GM12878 (cell line): Measurements from ENCODE around the gene NKAIN2. TPM values are rescaled to one million over a fixed set of nuclear protein-coding genes. Genes with fewer than 3 reads are reported as not detected.

ENCODE experiments used
- ATAC-seq: fragments of 200-7000 bp; cut with Tn5 transposase; 3 replicates; pipeline ENCODE4 v1.9.1; 2020; ENCODE audit warnings: mild to moderate bottlenecking, moderate library complexity
- BruUV-seq: library from RNA; stranded (reverse); fragments of 400-500 nt; replicated peaks from 2 replicates; lab custom pipeline; 2021; lab: Mats Ljungman, UMichigan
- CTCF ChIA-PET: fragments of 300-600 bp; sonication (Branson Sonifier 250); formaldehyde crosslinking; extraction: SDS; loops from one replicate; lab custom pipeline; 2021; ENCODE audit warnings: inconsistent platforms; lab: Yijun Ruan, JAX
- POLR2A ChIA-PET: fragments of 350-600 bp; formaldehyde crosslinking; extraction: SDS; loops from one replicate; lab custom pipeline; 2021; ENCODE audit warnings: inconsistent platforms; lab: Charles Lee
- RAD21 ChIA-PET: fragments of 300-600 bp; sonication (Branson Sonifier 250); formaldehyde crosslinking; loops from one replicate; lab custom pipeline; 2023; ENCODE audit warnings: antibody characterized with exemption; ENCODE audit not compliant: unreplicated experiment; lab: Charles Lee
- SMC1A ChIA-PET: fragments of 300-600 bp; sonication (Branson Sonifier 250); formaldehyde crosslinking; loops from one replicate; lab custom pipeline; 2023; ENCODE audit not compliant: unreplicated experiment, uncharacterized antibody; lab: Charles Lee
- DNase-seq: peaks from one replicate; pipeline ENCODE4 v3.0.0-alpha.2; 2011; ENCODE audit warnings: low read depth, low spot score
- FAIRE-seq: peaks from 3 replicates; lab custom pipeline; 2011; peaks lifted over from hg19 to GRCh38; lab: Jason Lieb, UNC
- H2AFZ ChIP-seq: 2 replicates; pipeline ENCODE4 v1.6.0; 2011; ENCODE audit warnings: low read depth, low read length, control low read depth; ENCODE audit not compliant: control insufficient read depth
- H3K27ac ChIP-seq: 2 replicates; pipeline ENCODE4 v1.5.1; 2011; ENCODE audit warnings: control low read depth; ENCODE audit not compliant: control insufficient read depth, insufficient read depth
- H3K27me3 ChIP-seq, 2 experiments: replicated peaks in 1 of 2; 2 replicates each; pipeline versions ENCODE4 v1.6.0 to v1.6.1; 2011; ENCODE audit warnings: low read length in 1 of 2; ENCODE audit not compliant: control insufficient read depth in 2 of 2, insufficient read depth in 2 of 2
- H3K36me3 ChIP-seq, 2 experiments: 2 replicates each; pipeline ENCODE4 v1.5.1; 2011; ENCODE audit warnings: low read length in 1 of 2; ENCODE audit not compliant: control insufficient read depth in 2 of 2, insufficient read depth in 2 of 2
- H3K4me1 ChIP-seq: 2 replicates; pipeline ENCODE4 v1.6.1; 2011; ENCODE audit warnings: mild to moderate bottlenecking, low read length, moderate library complexity, mixed read lengths; ENCODE audit not compliant: control insufficient read depth, insufficient read depth
- H3K4me2 ChIP-seq: 2 replicates; pipeline ENCODE4 v1.6.0; 2011; ENCODE audit warnings: control low read depth; ENCODE audit not compliant: control insufficient read depth, insufficient read depth
- H3K4me3 ChIP-seq: fragments of 200-600 bp; sonication (generic); 2 replicates; pipeline ENCODE4 v1.5.1; 2016
- H3K79me2 ChIP-seq: 2 replicates; pipeline ENCODE4 v1.6.0; 2011; ENCODE audit warnings: low read length; ENCODE audit not compliant: control insufficient read depth, insufficient read depth
- H3K9ac ChIP-seq: 2 replicates; pipeline ENCODE4 v1.8.0; 2011; ENCODE audit warnings: low read length, control low read depth, mixed read lengths; ENCODE audit not compliant: control insufficient read depth, insufficient read depth
- H3K9me3 ChIP-seq: replicated peaks from 3 replicates; pipeline ENCODE4 v1.5.1; 2011; ENCODE audit warnings: mild to moderate bottlenecking, low read length; ENCODE audit not compliant: control insufficient read depth, insufficient read depth
- H4K20me1 ChIP-seq: 2 replicates; pipeline ENCODE4 v1.6.0; 2011; ENCODE audit not compliant: control insufficient read depth, insufficient read depth
- IRF4 ChIP-seq: IDR thresholded peaks from 2 replicates; pipeline ENCODE4 v1.6.1; 2011; ENCODE audit warnings: low read depth, low read length
- RAD21 ChIP-seq: IDR thresholded peaks from 2 replicates; pipeline ENCODE4 v1.6.1; 2011; ENCODE audit warnings: mild to moderate bottlenecking, low read depth, low read length, moderate library complexity; ENCODE audit not compliant: insufficient read depth
- RUNX3 ChIP-seq: IDR thresholded peaks from 2 replicates; pipeline ENCODE4 v1.6.1; 2012; ENCODE audit warnings: low read length, inconsistent platforms
- STAT3 ChIP-seq: IDR thresholded peaks from 2 replicates; pipeline ENCODE4 v1.6.1; 2011; ENCODE audit warnings: low read depth, low read length, improper control_type of control experiment
- WGBS: methylation state at CpG from one replicate; pipeline ENCODE4 v1.1.6; 2016; ENCODE audit warnings: low lambda C conversion rate; ENCODE audit not compliant: insufficient replicate concordance, insufficient coverage; ENCODE audit errors: missing lambda C conversion rate; 5-methylcytosine and 5-hydroxymethylcytosine counted together
- in situ Hi-C: fragments of 300-500 bp; cut with MboI; formaldehyde crosslinking; loops from 9 replicates; pipeline ENCODE4 v1.14.3; 2018; ENCODE audit warnings: mixed read lengths
- intact Hi-C: fragments of 100-400 bp; cut with micrococcal nuclease; formaldehyde crosslinking; loops from one replicate; pipeline ENCODE4 v1.14.2; 2022; ENCODE audit not compliant: unreplicated experiment
- polyA plus RNA-seq, 11 experiments: library from polyadenylated mRNA; depleted of rRNA in 4 of 11; unstranded in 6 of 11; stranded (reverse) in 5 of 11; fragments of >200 nt; fragmentation: Nextera tagmentation in 4 of 11; fragmentation: Illumina TruSeq in 1 of 11; extraction: Ambion mirVana in 4 of 11; extraction: Trizol in 1 of 11; gene quantifications; 1 replicate in 1 of 11; 2 replicates in 10 of 11; pipeline versions ENCODE4 v1.2.1 to v1.2.3, GENCODE V29; 2011 to 2016; ENCODE audit warnings: inconsistent platforms in 2 of 11, missing spikeins in 2 of 11, low read depth in 1 of 11
- total RNA-seq, 4 experiments: library from RNA; depleted of rRNA in 3 of 4; stranded (reverse); fragments of >200 nt in 3 of 4; fragmentation: Illumina TruSeq in 1 of 4; extraction: Trizol in 1 of 4; gene quantifications; 2 replicates each; pipeline versions ENCODE4 v1.2.1 to v1.2.3, GENCODE V29; 2013 to 2021
- TF ChIP-seq, protein P1 (sequence below): fragments of 450-650 bp; IDR thresholded peaks from 2 replicates; pipeline ENCODE4 v1.6.1; 2018; ENCODE audit warnings: mild to moderate bottlenecking, low read depth, moderate library complexity; ENCODE audit not compliant: partially characterized antibody
- TF ChIP-seq, protein P2 (sequence below), 3 experiments: IDR thresholded peaks in 2 of 3; conservative IDR thresholded peaks in 1 of 3; 2 replicates each; pipeline ENCODE4 v1.5.1; 2011; ENCODE audit warnings: low read depth in 3 of 3, low read length in 3 of 3, mild to moderate bottlenecking in 3 of 3, control low read depth in 2 of 3, moderate library complexity in 2 of 3, inconsistent platforms in 1 of 3, mixed read lengths in 1 of 3; ENCODE audit not compliant: control insufficient read depth in 2 of 3, insufficient read depth in 1 of 3; ENCODE audit errors: extremely low read depth in 1 of 3
- TF ChIP-seq, protein P3 (sequence below): fragments of 450-650 bp; IDR thresholded peaks from 2 replicates; pipeline ENCODE4 v1.6.1; 2016; ENCODE audit warnings: mild to moderate bottlenecking
- TF ChIP-seq, protein P4 (sequence below): IDR thresholded peaks from 2 replicates; pipeline ENCODE4 v1.6.1; 2012; ENCODE audit warnings: low read length, inconsistent platforms

NKAIN2 gene
- total and polyA plus RNA-seq, 10 of the 15 experiments (the other 5 are each of a cell fraction or from before 2014, with no cell fraction given), result not detected

DNA sequence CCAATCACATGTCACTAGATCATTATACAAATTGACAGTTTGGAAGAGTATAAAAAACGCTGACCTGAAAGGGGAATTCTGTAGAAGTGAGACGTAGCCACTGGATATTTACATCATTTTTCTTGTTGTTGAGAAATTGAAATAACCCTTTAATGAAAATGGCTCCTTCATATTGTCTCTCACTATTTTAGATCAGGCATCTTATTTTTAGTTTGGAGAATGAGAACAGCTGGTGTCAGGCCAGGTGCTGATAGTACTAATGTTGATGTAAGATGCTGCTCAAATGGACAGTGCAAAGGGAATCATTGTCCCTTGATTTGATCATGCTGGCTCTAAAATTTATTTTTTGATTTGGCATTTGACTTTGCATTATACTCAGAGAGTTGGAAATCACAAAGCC is 17.4 kb downstream of the NKAIN2 start:
- WGBS, result 14% methylated on average over 2 of the region's 2 CpGs
- no peak for FAIRE-seq
- no peak for ATAC-seq
- in situ Hi-C loops (loop anchor here (25.0 kb wide), 1 partner anchor 966 kb away; no protein-coding TSS in a partner anchor), intact Hi-C loops (no loop called here)
- SMC1A ChIA-PET, result no interaction called here
- no peak overlapping the region for H3K4me2 ChIP-seq
- H3K27me3 ChIP-seq, result no peaks in the 10 kb centered on the region
- DNase-seq, result no peak
- no peaks in the 10 kb centered on the region for H3K79me2 ChIP-seq
- no peaks in the 10 kb centered on the region for H3K36me3 ChIP-seq
- POLR2A ChIA-PET, result no interaction called here
- no peaks in the 10 kb centered on the region for H3K9me3 ChIP-seq
- H3K4me1 ChIP-seq, result no peaks in the 10 kb centered on the region
- no TSS peak for BruUV-seq
- H3K27ac ChIP-seq, result no peak overlapping the region
- RAD21 ChIA-PET, result no interaction called here
- TF ChIP-seq RAD21, result no peak
- TF ChIP-seq, protein P1, sequence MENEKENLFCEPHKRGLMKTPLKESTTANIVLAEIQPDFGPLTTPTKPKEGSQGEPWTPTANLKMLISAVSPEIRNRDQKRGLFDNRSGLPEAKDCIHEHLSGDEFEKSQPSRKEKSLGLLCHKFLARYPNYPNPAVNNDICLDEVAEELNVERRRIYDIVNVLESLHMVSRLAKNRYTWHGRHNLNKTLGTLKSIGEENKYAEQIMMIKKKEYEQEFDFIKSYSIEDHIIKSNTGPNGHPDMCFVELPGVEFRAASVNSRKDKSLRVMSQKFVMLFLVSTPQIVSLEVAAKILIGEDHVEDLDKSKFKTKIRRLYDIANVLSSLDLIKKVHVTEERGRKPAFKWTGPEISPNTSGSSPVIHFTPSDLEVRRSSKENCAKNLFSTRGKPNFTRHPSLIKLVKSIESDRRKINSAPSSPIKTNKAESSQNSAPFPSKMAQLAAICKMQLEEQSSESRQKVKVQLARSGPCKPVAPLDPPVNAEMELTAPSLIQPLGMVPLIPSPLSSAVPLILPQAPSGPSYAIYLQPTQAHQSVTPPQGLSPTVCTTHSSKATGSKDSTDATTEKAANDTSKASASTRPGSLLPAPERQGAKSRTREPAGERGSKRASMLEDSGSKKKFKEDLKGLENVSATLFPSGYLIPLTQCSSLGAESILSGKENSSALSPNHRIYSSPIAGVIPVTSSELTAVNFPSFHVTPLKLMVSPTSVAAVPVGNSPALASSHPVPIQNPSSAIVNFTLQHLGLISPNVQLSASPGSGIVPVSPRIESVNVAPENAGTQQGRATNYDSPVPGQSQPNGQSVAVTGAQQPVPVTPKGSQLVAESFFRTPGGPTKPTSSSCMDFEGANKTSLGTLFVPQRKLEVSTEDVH, result no peak
- TF ChIP-seq, protein P2, sequence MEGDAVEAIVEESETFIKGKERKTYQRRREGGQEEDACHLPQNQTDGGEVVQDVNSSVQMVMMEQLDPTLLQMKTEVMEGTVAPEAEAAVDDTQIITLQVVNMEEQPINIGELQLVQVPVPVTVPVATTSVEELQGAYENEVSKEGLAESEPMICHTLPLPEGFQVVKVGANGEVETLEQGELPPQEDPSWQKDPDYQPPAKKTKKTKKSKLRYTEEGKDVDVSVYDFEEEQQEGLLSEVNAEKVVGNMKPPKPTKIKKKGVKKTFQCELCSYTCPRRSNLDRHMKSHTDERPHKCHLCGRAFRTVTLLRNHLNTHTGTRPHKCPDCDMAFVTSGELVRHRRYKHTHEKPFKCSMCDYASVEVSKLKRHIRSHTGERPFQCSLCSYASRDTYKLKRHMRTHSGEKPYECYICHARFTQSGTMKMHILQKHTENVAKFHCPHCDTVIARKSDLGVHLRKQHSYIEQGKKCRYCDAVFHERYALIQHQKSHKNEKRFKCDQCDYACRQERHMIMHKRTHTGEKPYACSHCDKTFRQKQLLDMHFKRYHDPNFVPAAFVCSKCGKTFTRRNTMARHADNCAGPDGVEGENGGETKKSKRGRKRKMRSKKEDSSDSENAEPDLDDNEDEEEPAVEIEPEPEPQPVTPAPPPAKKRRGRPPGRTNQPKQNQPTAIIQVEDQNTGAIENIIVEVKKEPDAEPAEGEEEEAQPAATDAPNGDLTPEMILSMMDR (IDR thresholded peaks at IDR 0.05 in 2 of 3, conservative IDR thresholded peaks at IDR 0.05 in 1 of 3; ENCODE audit: control insufficient read depth in 2 of 3, extremely low read depth in 1 of 3, insufficient read depth in 1 of 3, low read depth in 3 of 3, low read length in 3 of 3), result no peak
- TF ChIP-seq, protein P3, sequence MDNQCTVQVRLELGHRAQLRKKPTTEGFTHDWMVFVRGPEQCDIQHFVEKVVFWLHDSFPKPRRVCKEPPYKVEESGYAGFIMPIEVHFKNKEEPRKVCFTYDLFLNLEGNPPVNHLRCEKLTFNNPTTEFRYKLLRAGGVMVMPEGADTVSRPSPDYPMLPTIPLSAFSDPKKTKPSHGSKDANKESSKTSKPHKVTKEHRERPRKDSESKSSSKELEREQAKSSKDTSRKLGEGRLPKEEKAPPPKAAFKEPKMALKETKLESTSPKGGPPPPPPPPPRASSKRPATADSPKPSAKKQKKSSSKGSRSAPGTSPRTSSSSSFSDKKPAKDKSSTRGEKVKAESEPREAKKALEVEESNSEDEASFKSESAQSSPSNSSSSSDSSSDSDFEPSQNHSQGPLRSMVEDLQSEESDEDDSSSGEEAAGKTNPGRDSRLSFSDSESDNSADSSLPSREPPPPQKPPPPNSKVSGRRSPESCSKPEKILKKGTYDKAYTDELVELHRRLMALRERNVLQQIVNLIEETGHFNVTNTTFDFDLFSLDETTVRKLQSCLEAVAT, result no peak
- TF ChIP-seq IRF4, result no peak
- no peak for TF ChIP-seq STAT3
- TF ChIP-seq RUNX3, result no peak
- TF ChIP-seq, protein P4, sequence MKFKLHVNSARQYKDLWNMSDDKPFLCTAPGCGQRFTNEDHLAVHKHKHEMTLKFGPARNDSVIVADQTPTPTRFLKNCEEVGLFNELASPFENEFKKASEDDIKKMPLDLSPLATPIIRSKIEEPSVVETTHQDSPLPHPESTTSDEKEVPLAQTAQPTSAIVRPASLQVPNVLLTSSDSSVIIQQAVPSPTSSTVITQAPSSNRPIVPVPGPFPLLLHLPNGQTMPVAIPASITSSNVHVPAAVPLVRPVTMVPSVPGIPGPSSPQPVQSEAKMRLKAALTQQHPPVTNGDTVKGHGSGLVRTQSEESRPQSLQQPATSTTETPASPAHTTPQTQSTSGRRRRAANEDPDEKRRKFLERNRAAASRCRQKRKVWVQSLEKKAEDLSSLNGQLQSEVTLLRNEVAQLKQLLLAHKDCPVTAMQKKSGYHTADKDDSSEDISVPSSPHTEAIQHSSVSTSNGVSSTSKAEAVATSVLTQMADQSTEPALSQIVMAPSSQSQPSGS, result no peak
- H3K4me3 ChIP-seq, result no peak overlapping the region
- no peak overlapping the region for H2AFZ ChIP-seq
- H4K20me1 ChIP-seq, result no peaks in the 10 kb centered on the region
- CTCF ChIA-PET, result no interaction called here
- H3K9ac ChIP-seq, result no peak overlapping the region
